Colonic mucosa (tissue), 4 donors: Measurements from ENCODE around the gene ASB16. TPM values are rescaled to one million over a fixed set of nuclear protein-coding genes. Genes with fewer than 3 reads are reported as not detected.
A peak's percentile ranks its signal among the peaks of the same experiment; 100 is the strongest.

ENCODE experiments used
- DNase-seq: peaks from one replicate; pipeline ENCODE4 v3.0.0-alpha.2; 2020
- H3K27ac ChIP-seq: fragments of 200-600 bp; one replicate; pipeline ENCODE4 v1.8.0; 2021
- H3K27me3 ChIP-seq: fragments of 200-600 bp; one replicate; pipeline ENCODE4 v1.8.0; 2021
- H3K36me3 ChIP-seq: fragments of 200-600 bp; one replicate; pipeline ENCODE4 v1.8.0; 2021
- H3K4me1 ChIP-seq: fragments of 200-600 bp; one replicate; pipeline ENCODE4 v1.8.0; 2021; ENCODE audit warnings: mild to moderate bottlenecking
- H3K4me3 ChIP-seq: fragments of 200-600 bp; one replicate; pipeline ENCODE4 v1.8.0; 2021
- H3K9ac ChIP-seq, 2 donors: one replicate each; pipeline ENCODE4 v1.7.0; 2013; ENCODE audit warnings: control low read depth in 2 of 2, low read depth in 2 of 2, low read length in 2 of 2
- H3K9me3 ChIP-seq: fragments of 200-600 bp; one replicate; pipeline ENCODE4 v1.8.0; 2021
- CTCF ChIP-seq: fragments of 200-600 bp; IDR thresholded peaks from one replicate; pipeline ENCODE4 v1.8.0; 2022; ENCODE audit warnings: antibody characterized with exemption, mild to moderate bottlenecking
- intact Hi-C: fragments of 100-400 bp; cut with DNase I; formaldehyde crosslinking; loops from one replicate; pipeline ENCODE4 v1.14.1; 2022
- total RNA-seq, 2 donors: library from RNA; stranded (reverse); fragmentation: NEBNext Ultra II Directional in 1 of 2; extraction: Animal tissue kit (Norgen Biotek cat#: 25700) in 1 of 2; gene quantifications; one replicate each; pipeline ENCODE4 v1.2.1, GENCODE V29; 2021
- donor health status: healthy.
- donor health status: DM: no; HTN: no; CAD: no.
- donor health status: DM: no; HTN: no; CAD: no.

Gene ASB16
- total RNA-seq, 2 donors from 2014 or later: 0.32 TPM; not detected in 1

- peak within 1 kb of the TSS; percentile 95 for H3K4me3 ChIP-seq
- no peak for TF ChIP-seq CTCF
- peak; percentile 99 for DNase-seq
- intact Hi-C loops: no loop called here
- H3K9me3 ChIP-seq: no peaks in the 10 kb centered on the region
- H3K27ac ChIP-seq: peak within 1 kb of the TSS; percentile 100
- H3K9ac ChIP-seq: peak within 1 kb of the TSS; percentile 93 to 97
- H3K36me3 ChIP-seq: peaks cover 4% of the 10 kb centered on the region
- H3K4me1 ChIP-seq: peaks cover 10% of the 10 kb centered on the region
- H3K27me3 ChIP-seq: no peaks in the 10 kb centered on the region
Observed at GRCh38 chr17:44199553-44200477, 29.3 kb downstream of the ASB16 start, which contains the start of gene ATXN7L3. Gene ATXN7L3 (minus strand): TSS chr17:44199884. CDS start chr17:44198070, 1,814 bp downstream.

DNA sequence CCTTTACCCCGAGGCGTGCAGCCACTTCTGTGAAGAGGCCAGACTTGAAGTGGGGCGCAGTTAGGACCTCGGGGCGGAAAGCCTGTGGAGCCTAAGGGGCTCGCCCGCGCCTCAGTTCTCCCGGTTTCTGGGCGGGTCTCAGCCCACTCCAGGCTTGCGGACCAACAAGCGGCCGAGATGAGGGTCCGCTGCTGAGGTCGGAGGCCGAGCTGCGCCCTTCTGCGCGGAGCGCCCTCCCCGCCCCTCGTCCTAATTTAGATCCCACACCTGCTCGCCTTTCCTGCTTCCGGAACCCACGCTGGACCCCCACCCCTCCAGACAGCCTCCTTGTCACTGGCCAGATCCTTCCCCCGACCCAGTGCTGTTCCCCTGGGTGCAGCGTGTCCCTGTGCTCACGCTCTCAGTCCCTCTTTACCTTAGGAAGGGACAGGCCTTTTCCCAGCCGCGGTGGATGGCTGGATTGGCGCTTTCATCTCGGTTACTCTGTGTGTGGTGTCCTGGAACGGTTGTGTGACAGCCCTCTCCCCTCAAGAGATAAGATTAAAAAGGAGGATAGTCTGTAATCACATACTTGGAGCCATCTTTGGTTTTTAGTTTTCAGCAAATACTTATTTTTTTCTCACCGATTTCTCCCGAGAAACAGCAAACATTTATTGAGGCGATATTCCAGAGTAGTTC, 30.1 kb downstream of the ASB16 start:
- TF ChIP-seq CTCF: no peak
- Histone ChIP-seq H3K27me3 (no peaks in the 10 kb centered on the region), H3K27ac (peak overlapping the region; percentile 86), H3K4me3 (peak overlapping the region; percentile 95), H3K4me1 (peaks cover 10% of the 10 kb centered on the region), H3K36me3 (peaks cover 4% of the 10 kb centered on the region), H3K9me3 (no peaks in the 10 kb centered on the region), H3K9ac (peak overlapping the region; percentile 92 to 97)
- intact Hi-C loops: no loop called here
- no peak for DNase-seq

- no peaks in the 10 kb centered on the region for H3K36me3 ChIP-seq
- no peaks in the 10 kb centered on the region for H3K27me3 ChIP-seq
- H3K4me3 ChIP-seq: no peak overlapping the region
- no peak overlapping the region for H3K9ac ChIP-seq
- TF ChIP-seq CTCF: no peak
- peaks cover 10% of the 10 kb centered on the region for H3K4me1 ChIP-seq
- intact Hi-C loops: no loop called here
- H3K9me3 ChIP-seq: no peaks in the 10 kb centered on the region
- H3K27ac ChIP-seq: no peak overlapping the region
- no peak for DNase-seq
Observed at GRCh38 chr17:44202756-44203155, 32.3 kb downstream of the ASB16 start.

DNA sequence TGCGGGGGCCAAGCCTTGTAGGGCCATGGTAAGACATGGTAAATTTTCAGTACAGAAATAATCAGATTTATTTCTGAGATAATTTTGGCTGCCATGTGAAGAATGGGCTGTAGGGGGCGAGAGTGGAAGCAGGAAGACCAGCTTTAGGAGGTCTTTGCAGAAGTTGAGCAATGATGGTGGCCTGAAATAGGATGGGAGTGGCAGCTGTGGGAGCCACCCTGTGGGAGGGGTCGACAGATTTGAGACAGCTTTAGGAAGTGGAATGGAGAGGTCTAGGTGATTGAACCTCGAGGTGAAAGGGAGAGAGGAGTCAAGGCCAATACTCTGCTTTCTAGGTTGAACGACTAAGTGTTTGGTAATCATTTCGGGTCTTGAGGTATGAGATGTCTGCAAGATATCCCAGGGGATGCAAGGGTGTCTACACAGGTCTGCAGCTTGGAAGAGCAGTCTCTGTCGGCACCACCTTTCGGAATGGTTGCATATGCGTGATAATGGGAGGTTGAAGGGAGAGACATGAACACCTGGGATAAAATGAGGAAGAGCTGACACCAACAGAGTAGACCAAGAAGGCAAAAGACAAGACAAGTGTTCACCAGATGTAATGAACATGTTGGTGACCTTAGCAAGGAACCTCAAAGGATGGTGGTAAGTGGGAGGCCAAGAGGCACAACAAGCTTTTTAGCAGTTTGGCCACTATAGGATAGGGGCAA, 33.4 kb downstream of the ASB16 start:
- peaks cover 10% of the 10 kb centered on the region for H3K4me1 ChIP-seq
- intact Hi-C loops: no loop called here
- H3K27me3 ChIP-seq: no peaks in the 10 kb centered on the region
- no peak overlapping the region for H3K27ac ChIP-seq
- no peak for DNase-seq
- H3K36me3 ChIP-seq: no peaks in the 10 kb centered on the region
- no peaks in the 10 kb centered on the region for H3K9me3 ChIP-seq
- peak; percentile 55 for TF ChIP-seq CTCF
- no peak overlapping the region for H3K9ac ChIP-seq
- H3K4me3 ChIP-seq: no peak overlapping the region

GRCh38 chr17:44204441-44204882, 34.0 kb downstream of the ASB16 start:
- Histone ChIP-seq H3K4me3 (no peak overlapping the region), H3K27me3 (no peaks in the 10 kb centered on the region), H3K27ac (no peak overlapping the region), H3K9ac (no peak overlapping the region), H3K4me1 (peaks cover 10% of the 10 kb centered on the region), H3K9me3 (no peaks in the 10 kb centered on the region), H3K36me3 (peaks cover 4% of the 10 kb centered on the region)
- DNase-seq: no peak
- intact Hi-C loops: no loop called here
- no peak for TF ChIP-seq CTCF
